Endodermal cell (in vitro differentiated cells): ENCODE results near the gene CMC2. TPM values are rescaled to one million over a fixed set of nuclear protein-coding genes. Genes with fewer than 3 reads are reported as not detected.

ENCODE experiments used
- DNase-seq: peaks from one replicate; pipeline ENCODE4 v3.0.0-alpha.2; 2017
- H3K27ac ChIP-seq: 2 replicates; pipeline ENCODE4 v1.5.1; 2013; ENCODE audit warnings: mild to moderate bottlenecking, low read depth, low read length, moderate library complexity
- H3K27me3 ChIP-seq: 2 replicates; pipeline ENCODE4 v1.6.1; 2013; ENCODE audit warnings: mild to moderate bottlenecking, low read length, moderate library complexity; ENCODE audit not compliant: insufficient read depth, control insufficient read depth, poor library complexity, severe bottlenecking
- H3K36me3 ChIP-seq: 2 replicates; pipeline ENCODE4 v1.7.0; 2013; ENCODE audit warnings: mild to moderate bottlenecking, low read length, moderate library complexity; ENCODE audit not compliant: control insufficient read depth, insufficient read depth
- H3K4me1 ChIP-seq: one replicate; pipeline ENCODE4 v1.7.0; 2013; ENCODE audit warnings: low read length; ENCODE audit not compliant: control insufficient read depth, insufficient read depth
- H3K4me3 ChIP-seq: 2 replicates; pipeline ENCODE4 v1.5.1; 2013; ENCODE audit warnings: mild to moderate bottlenecking, low read length, moderate library complexity
- H3K9ac ChIP-seq: 2 replicates; pipeline ENCODE4 v1.6.1; 2013; ENCODE audit warnings: mild to moderate bottlenecking, low read length, moderate library complexity; ENCODE audit not compliant: poor library complexity, severe bottlenecking; ENCODE audit errors: extremely low read depth
- H3K9me3 ChIP-seq: 2 replicates; pipeline ENCODE4 v1.6.1; 2013; ENCODE audit warnings: mild to moderate bottlenecking, low read length, moderate library complexity; ENCODE audit not compliant: control insufficient read depth
- H3K27ac Mint-ChIP-seq: 2 replicates; pipeline ENCODE4 v1.8.0; 2020; ENCODE audit warnings: mixed read lengths
- H3K27me3 Mint-ChIP-seq: 2 replicates; pipeline ENCODE4 v1.8.0; 2021; ENCODE audit warnings: mild to moderate bottlenecking, mixed read lengths; ENCODE audit not compliant: insufficient read depth
- H3K36me3 Mint-ChIP-seq: 2 replicates; pipeline ENCODE4 v1.8.0; 2020; ENCODE audit warnings: low read depth, mixed read lengths
- H3K4me1 Mint-ChIP-seq: 2 replicates; pipeline ENCODE4 v1.8.0; 2020; ENCODE audit warnings: mixed read lengths
- H3K4me3 Mint-ChIP-seq: 2 replicates; pipeline ENCODE4 v1.8.0; 2020; ENCODE audit warnings: mild to moderate bottlenecking, moderate library complexity, mixed read lengths
- H3K9me3 Mint-ChIP-seq: 2 replicates; pipeline ENCODE4 v1.8.0; 2020; ENCODE audit warnings: mild to moderate bottlenecking, mixed read lengths
- WGBS, 2 experiments: methylation state at CpG; one replicate each; pipeline versions ENCODE4 v1.1.5 to v1.1.7; 2013; ENCODE audit warnings: missing lambda C conversion rate in 2 of 2, mixed read lengths in 1 of 2; ENCODE audit not compliant: insufficient coverage in 1 of 2, insufficient read length in 1 of 2; 5-methylcytosine and 5-hydroxymethylcytosine counted together
- total RNA-seq, 2 donors: library from RNA; stranded (reverse); fragmentation: NEBNext Ultra II Directional in 1 of 2; extraction: Animal tissue kit (Norgen Biotek cat#: 25700) in 1 of 2; gene quantifications; 2 replicates in 1 of 2; 3 replicates in 1 of 2; pipeline ENCODE4 v1.2.1, GENCODE V29; 2021
- TF ChIP-seq, protein P1 (sequence below): fragments of 200-600 bp; sonication (generic); conservative IDR thresholded peaks from 2 replicates; pipeline ENCODE4 v1.5.0; 2021; ENCODE audit warnings: antibody characterized with exemption, mild to moderate bottlenecking

Gene CMC2
- total RNA-seq, 2 donors from 2014 or later = 73.8 to 103 TPM

DNA sequence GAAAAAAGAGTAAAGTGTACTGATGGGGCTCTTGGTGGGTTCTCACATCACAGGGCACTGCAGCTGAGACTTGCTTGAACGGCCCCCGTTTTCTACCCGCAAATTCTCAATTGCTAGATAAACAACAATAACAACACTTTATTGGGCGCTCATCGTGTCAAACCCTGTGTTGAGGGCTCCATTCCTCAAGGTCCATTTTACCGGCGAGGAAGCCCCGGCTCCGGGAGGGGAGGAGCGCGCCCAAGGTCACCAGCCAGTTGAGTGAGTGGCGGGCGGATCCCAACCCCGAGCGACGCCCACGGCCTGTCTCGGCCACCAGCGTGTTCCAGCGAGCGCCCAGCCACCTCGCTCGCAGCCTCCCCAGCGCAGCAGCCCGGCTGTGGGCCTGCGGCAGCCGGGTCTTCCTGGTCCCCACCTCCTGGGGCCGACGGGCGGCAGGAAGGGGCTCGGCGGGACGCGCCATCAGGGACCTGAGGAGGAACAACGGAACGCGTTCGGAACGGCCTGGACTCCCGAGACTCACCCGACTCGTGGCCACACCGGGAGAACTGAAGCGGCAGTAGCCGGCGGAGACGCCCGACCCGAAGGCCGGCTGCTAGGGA lies 373 bp downstream of the CMC2 start:
- Histone ChIP-seq H3K4me1 (no peaks in the 10 kb centered on the region), H3K4me3 (peak overlapping the region; percentile 94), H3K27ac (peak overlapping the region; percentile 100), H3K27me3 (no peaks in the 10 kb centered on the region), H3K9me3 (no peaks in the 10 kb centered on the region), H3K36me3 (peaks cover 2% of the 10 kb centered on the region), H3K9ac (peak overlapping the region; percentile 96)
- 0% methylated on average over 15 to 50 of the region's 50 CpGs for WGBS, 2 experiments
- H3K27ac Mint-ChIP-seq = peak overlapping the region; percentile 100
- DNase-seq = no peak
- TF ChIP-seq, protein P1, sequence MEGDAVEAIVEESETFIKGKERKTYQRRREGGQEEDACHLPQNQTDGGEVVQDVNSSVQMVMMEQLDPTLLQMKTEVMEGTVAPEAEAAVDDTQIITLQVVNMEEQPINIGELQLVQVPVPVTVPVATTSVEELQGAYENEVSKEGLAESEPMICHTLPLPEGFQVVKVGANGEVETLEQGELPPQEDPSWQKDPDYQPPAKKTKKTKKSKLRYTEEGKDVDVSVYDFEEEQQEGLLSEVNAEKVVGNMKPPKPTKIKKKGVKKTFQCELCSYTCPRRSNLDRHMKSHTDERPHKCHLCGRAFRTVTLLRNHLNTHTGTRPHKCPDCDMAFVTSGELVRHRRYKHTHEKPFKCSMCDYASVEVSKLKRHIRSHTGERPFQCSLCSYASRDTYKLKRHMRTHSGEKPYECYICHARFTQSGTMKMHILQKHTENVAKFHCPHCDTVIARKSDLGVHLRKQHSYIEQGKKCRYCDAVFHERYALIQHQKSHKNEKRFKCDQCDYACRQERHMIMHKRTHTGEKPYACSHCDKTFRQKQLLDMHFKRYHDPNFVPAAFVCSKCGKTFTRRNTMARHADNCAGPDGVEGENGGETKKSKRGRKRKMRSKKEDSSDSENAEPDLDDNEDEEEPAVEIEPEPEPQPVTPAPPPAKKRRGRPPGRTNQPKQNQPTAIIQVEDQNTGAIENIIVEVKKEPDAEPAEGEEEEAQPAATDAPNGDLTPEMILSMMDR = no peak
- H3K36me3 Mint-ChIP-seq = peaks cover 7% of the 10 kb centered on the region
- peak overlapping the region; percentile 83 for H3K4me3 Mint-ChIP-seq
- H3K9me3 Mint-ChIP-seq = no peaks in the 10 kb centered on the region
- H3K27me3 Mint-ChIP-seq = no peaks in the 10 kb centered on the region
- H3K4me1 Mint-ChIP-seq = peaks cover 12% of the 10 kb centered on the region

DNA sequence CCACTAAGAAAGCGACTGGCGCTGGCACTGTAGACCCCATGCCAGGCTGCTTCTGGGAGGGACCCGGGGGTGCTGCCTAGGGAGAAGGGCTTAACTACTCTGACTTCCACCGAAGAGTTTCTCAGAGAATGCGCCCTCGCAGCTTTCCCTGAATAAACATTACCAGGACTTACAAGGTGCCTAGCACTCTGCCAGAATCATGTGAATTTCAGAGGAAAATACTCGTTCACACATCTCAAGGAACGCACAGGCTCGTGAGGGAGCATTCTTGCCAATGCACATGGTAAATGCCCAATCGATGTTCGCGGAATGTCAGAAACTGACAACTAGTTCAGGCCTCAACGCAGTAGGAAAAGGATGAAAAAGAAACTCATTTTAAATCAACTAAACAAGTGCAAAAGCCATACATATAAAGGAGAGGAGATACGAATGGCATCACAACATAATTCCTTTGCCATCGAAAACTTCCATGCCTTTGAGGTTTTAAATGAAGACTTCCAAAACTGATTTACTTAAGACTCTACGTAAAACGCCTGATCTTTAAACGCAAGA lies 999 bp downstream of the CMC2 start:
- H3K36me3 ChIP-seq = peaks cover 4% of the 10 kb centered on the region
- Mint-ChIP-seq H3K27ac (peak overlapping the region; percentile 94), H3K4me3 (peak overlapping the region; percentile 83), H3K27me3 (no peaks in the 10 kb centered on the region), H3K36me3 (peaks cover 6% of the 10 kb centered on the region), H3K4me1 (peaks cover 12% of the 10 kb centered on the region), H3K9me3 (no peaks in the 10 kb centered on the region)
- H3K4me1 ChIP-seq = no peaks in the 10 kb centered on the region
- WGBS, 2 experiments = 15 to 18% methylated on average over 5 to 18 of the region's 18 CpGs
- no peaks in the 10 kb centered on the region for H3K9me3 ChIP-seq
- H3K4me3 ChIP-seq = peak overlapping the region; percentile 94
- no peaks in the 10 kb centered on the region for H3K27me3 ChIP-seq
- peak; percentile 72 for DNase-seq
- peak overlapping the region; percentile 96 for H3K9ac ChIP-seq
- TF ChIP-seq, protein P1 = no peak
- H3K27ac ChIP-seq = no peak overlapping the region

DNA sequence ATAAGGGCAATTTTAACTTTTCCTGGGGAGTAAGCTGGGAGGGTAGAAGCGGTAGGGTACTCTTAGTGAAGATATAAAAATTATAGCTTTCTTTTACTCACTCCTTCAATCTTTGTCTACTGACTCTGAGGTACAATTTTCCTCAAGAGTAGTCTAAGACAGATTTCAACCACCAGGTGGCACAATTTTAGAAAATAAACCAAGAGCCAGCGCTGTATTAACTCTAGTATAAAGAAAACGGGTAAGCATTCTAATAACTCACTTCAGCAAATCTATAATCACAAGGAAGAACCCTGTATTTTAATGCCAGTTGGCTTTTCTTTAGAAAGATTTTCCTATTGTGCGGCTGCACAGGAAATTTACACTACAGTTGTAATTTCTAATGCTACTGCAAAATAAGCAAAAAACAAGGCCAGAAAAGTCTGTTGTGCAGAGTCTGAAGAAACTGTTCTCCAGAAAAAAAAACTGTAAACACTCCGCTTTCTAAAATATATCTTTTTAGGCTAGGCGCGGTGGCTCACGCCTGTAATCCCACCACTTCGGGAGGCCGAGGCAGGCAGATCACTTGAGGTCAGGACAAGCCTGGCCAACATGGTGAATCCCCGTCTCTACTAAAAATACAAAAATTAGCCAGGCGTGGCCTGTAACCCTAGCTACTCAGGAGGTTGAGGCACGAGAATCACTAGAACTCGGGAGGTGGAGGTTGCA lies 1.9 kb downstream of the CMC2 start:
- no peaks in the 10 kb centered on the region for H3K9me3 Mint-ChIP-seq
- H3K4me3 Mint-ChIP-seq = peak overlapping the region; percentile 83
- 69 to 74% methylated on average over 8 to 13 of the region's 14 CpGs for WGBS, 2 experiments
- no peak overlapping the region for H3K9ac ChIP-seq
- H3K4me1 ChIP-seq = no peaks in the 10 kb centered on the region
- H3K4me3 ChIP-seq = peak overlapping the region; percentile 94
- H3K27ac ChIP-seq = no peak overlapping the region
- H3K27ac Mint-ChIP-seq = peak overlapping the region; percentile 83
- H3K4me1 Mint-ChIP-seq = peaks cover 12% of the 10 kb centered on the region
- peaks cover 8% of the 10 kb centered on the region for H3K36me3 Mint-ChIP-seq
- DNase-seq = no peak
- H3K27me3 Mint-ChIP-seq = no peaks in the 10 kb centered on the region
- H3K27me3 ChIP-seq = no peaks in the 10 kb centered on the region
- TF ChIP-seq, protein P1 = peak; percentile 83
- H3K9me3 ChIP-seq = no peaks in the 10 kb centered on the region
- peaks cover 6% of the 10 kb centered on the region for H3K36me3 ChIP-seq
